ENCODE results near the gene SHROOM4.

Gene SHROOM4

GRCh38 chrX:50813843-50814661 is at the start of gene SHROOM4:
TSS of gene SHROOM4 (minus strand) at chrX:50814194. CDS start at chrX:50814018, 176 bp downstream.
- intact Hi-C loops (cut with DNase I): loop anchor here (10.0 kb wide), 1 partner anchor 91 kb away; no protein-coding TSS in a partner anchor
- DNase-seq: peak; percentile 18 to 84 (median 58)

GRCh38 chrX:50863471-50863870 is 49.5 kb upstream of the SHROOM4 start:
- intact Hi-C loops (cut with DNase I): no loop called here
- DNase-seq: no peak

DNA sequence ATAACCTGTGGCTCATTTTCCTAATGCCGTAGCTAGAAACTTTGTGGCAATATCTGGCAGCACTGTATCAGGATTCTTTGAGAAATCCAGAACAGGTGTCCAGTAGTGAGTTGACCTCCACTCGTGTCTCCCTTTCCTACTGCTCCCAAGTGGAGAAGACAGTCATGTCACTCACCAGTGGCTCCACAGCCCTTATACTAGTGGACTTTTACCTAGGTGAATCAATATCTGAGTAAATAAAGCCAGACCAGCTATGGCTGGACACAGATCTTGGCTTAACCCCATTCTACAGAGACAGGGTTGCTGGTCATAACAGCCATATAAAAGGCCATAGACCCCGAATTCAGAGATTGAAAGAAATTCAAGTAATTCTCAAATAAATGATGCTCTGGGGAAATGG is 46.5 kb upstream of the SHROOM4 start:
- intact Hi-C loops (cut with DNase I): no loop called here
- no peak for DNase-seq

GRCh38 chrX:50858548-50858947 is 44.6 kb upstream of the SHROOM4 start:
- intact Hi-C loops (cut with DNase I): no loop called here
- DNase-seq: no peak

DNA sequence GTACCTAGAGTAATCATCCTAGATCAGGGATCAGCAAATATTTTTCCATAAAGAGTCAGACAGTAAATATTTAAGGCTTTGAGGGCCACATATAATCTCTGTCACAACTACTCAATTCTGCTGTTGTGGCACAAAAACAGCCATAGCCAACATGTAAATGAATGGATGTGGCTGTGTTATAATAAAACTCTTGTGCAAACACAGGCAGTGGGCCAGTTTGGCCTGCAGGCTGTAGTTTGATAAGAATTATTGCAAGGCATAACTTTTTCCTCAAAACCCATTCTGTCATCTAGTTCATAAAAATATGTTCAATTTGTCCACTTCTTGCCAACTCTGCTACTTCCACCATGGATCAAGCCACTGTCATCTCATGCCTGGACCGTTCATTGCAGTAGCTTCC is 39.4 kb upstream of the SHROOM4 start:
- intact Hi-C loops (cut with DNase I): no loop called here

GRCh38 chrX:50852524-50852923 is 38.5 kb upstream of the SHROOM4 start:
- intact Hi-C loops (cut with DNase I): no loop called here
- DNase-seq: no peak

More for the DNA sequence above, 39.4 kb upstream of the SHROOM4 start:
- peak in 9 of 42 donors; percentile 4 to 41 (median 12) for DNase-seq

- DNase-seq: no peak
- intact Hi-C loops (cut with DNase I): no loop called here
These were observed 28.2 kb upstream of the SHROOM4 start for GRCh38 chrX:50842221-50842620.

- intact Hi-C loops (cut with DNase I): no loop called here
- DNase-seq: no peak
These were observed 25.7 kb upstream of the SHROOM4 start for GRCh38 chrX:50839730-50840129.

- intact Hi-C loops (cut with DNase I): no loop called here
- DNase-seq: no peak
These were observed 25.0 kb upstream of the SHROOM4 start for GRCh38 chrX:50838820-50839600.

- intact Hi-C loops (cut with DNase I): no loop called here
- no peak for DNase-seq
These were observed 14.0 kb upstream of the SHROOM4 start for GRCh38 chrX:50827996-50828395.

DNA sequence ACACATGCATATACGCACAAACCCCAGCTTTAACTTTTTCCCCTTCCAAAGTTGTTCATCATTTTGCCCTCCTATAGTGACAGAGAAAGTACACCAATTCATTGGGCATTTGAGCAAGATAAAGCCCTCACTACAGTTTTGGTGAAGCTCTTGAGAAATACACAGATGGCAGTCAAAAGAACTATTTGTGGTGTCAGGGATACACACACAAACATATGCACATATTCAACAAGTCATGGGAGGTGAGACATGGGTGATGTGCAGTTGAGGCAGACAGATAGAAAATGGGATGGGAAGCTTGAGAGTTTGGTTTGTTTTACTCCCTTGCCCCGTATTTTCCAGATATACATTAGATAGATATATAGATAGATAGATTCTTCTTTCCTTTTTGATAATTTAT is 11.8 kb upstream of the SHROOM4 start:
- DNase-seq: no peak
- intact Hi-C loops (cut with DNase I): no loop called here

DNA sequence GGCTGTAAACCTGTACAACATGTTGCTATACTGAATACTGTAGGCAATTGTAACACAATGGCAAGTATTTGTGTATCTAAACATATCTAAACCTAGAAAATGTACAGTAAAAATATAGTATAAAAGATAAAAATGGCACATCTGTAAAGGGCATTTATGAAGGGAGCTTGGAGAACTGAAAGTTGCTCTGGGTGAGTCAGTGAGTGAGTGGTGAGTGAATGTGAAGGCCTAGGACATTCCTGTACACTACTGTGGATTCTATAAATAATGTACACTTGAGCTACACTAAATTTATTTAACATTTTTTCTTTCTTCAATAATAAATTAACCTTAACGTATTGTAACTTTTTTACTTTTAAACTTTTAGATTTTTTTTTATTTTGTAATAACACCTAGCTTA is 5.0 kb upstream of the SHROOM4 start:
- intact Hi-C loops (cut with DNase I): loop anchor here (10.0 kb wide), 1 partner anchor 86 kb away; no protein-coding TSS in a partner anchor
- no peak for DNase-seq

- DNase-seq: peak in 10 of 42 donors; percentile 4 to 51 (median 12)
- intact Hi-C loops (cut with DNase I): loop anchor here (10.0 kb wide), 1 partner anchor 90 kb away; no protein-coding TSS in a partner anchor
These were observed 1.1 kb upstream of the SHROOM4 start for GRCh38 chrX:50815120-50815519.

DNA sequence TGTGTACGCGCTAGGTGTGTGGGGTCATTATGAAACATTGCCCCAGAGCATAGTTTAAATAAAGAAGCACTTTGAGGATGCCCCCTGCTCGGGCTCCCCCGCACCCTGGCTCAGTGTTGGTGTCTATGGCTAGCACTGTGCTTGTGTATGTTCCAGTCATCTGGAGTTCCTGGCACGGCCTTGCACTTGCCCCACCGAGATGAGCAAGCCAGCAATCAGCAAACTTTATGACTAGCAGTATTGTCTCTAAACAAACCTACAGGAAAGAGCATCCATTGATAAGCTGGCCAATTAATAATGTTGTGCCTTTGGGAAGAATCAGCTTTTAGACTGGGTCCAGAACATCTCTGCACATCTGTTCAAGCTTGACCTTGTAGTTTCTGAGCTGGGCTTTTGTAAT is 707 bp upstream of the SHROOM4 start:
- intact Hi-C loops (cut with DNase I): loop anchor here (10.0 kb wide), 1 partner anchor 90 kb away; no protein-coding TSS in a partner anchor
- peak; percentile 45 to 89 (median 76) for DNase-seq

DNA sequence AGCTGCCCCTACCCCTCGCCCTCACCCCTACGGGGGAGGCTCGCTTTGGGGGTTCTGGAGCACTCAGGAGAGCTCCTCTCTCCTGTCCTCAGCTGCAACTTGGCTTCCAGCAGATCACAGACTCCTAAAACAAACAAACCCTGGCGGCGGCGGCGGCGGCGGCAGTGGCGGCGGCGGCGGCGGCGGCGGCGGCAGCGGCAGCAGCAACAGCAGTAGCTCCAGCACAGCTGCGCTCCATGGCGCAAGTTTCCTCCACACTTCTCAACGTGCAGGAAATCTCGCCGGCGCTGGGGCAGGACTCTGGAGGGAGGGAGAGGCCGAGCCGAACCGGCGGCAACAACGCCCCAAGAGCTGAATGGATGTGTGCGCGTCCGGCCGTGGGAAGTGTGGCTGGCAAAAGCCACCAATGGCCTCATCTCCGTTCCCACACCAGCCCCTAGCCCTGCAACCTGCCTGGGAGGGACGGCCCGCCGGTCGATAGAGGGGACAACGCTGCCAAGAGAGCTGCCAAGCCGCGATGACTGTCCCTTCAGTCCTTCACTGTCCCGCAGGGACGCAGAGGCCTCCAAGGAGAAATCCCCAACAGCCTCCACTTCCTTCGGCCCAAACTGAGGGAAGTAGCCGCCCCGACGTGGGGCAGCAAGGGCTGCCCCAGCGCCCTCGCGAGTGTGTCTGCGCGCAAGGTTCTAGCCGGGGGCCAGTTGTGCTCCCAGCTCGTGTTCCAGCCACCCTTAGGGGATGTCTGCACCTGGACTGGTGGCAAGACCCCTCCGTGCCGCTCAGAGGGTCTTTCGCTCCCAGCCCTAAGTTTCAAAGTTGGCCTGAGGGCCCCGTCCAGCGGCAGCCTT is 775 bp downstream of the SHROOM4 start:
- intact Hi-C loops (cut with DNase I): loop anchor here (10.0 kb wide), 1 partner anchor 92 kb away; no protein-coding TSS in a partner anchor
- DNase-seq: peak in 36 of 42 donors; percentile 5 to 53 (median 21)

DNA sequence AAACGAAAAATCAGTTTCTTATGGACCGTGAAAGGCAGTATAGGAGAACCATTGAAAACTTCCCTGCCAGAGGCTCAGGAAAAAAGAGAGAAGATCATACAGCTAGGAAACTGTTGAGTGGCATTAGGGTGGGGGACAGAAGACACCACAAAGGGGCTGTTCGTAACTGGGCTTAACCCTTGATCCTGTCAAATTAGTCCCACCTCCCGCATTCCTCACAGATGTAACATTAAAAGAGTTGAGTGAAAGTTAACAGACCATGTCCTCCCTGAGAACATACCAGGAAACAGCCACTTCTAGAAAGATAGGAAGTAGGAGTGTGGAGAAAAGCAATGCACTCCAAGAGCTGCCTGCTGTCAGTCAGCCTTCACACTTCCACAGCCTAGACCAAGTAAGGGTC is 8.7 kb downstream of the SHROOM4 start:
- no peak for DNase-seq
- intact Hi-C loops (cut with DNase I): no loop called here

GRCh38 chrX:50801135-50801534 is 12.9 kb downstream of the SHROOM4 start:
- DNase-seq: no peak
- intact Hi-C loops (cut with DNase I): no loop called here

GRCh38 chrX:50799531-50799961 is 14.4 kb downstream of the SHROOM4 start:
- intact Hi-C loops (cut with DNase I): no loop called here
- DNase-seq: no peak

DNA sequence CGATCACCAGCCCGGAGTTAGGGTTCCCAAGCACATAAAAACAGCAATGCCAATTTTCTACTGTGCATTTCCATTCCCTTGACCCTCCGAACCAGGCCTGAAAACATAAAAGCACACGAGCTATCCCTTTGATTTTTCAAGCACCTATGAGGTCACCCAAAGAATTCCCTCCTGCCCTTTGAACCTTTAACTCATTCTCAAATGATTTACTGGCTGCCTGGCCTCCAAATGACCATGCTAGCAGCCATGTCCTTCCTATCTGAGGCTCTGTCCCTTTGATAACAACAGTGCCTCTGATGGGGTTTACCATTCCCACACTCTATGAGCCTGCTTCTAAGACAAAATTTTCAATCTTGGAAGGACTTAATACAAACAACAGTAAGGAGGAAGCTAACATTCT is 15.2 kb downstream of the SHROOM4 start:
- DNase-seq: no peak
- intact Hi-C loops (cut with DNase I): no loop called here
